HepG2 (cell line): ENCODE data around the gene SPAG7. TPM values are rescaled to one million over a fixed set of nuclear protein-coding genes. Genes with fewer than 3 reads are reported as not detected.
A peak's percentile ranks its signal among the peaks of the same experiment; 100 is the strongest.

ENCODE experiments used
- ARID2 ChIP-seq: sonication (generic); formaldehyde crosslinking; IDR thresholded peaks from 2 replicates; pipeline ENCODE4 v1.8.1; 2022; ENCODE audit warnings: mild to moderate bottlenecking, missing genetic modification reagents, borderline replicate concordance
- CENPX ChIP-seq: sonication (generic); formaldehyde crosslinking; IDR thresholded peaks from 2 replicates; pipeline ENCODE4 v1.9.0; 2021; ENCODE audit warnings: mild to moderate bottlenecking, missing genetic modification reagents, moderate library complexity
- ESRRA ChIP-seq: sonication (generic); formaldehyde crosslinking; IDR thresholded peaks from 2 replicates; pipeline ENCODE4 v1.5.1; 2020; ENCODE audit warnings: mild to moderate bottlenecking, low read depth, missing genetic modification reagents
- FOXK1 ChIP-seq: sonication (generic); formaldehyde crosslinking; IDR thresholded peaks from 2 replicates; pipeline ENCODE4 v1.4.0; 2020; ENCODE audit warnings: low read depth, missing genetic modification reagents, borderline replicate concordance
- NCOA2 ChIP-seq: sonication (generic); formaldehyde crosslinking; IDR thresholded peaks from 2 replicates; pipeline ENCODE4 v1.8.0; 2022; ENCODE audit warnings: inconsistent platforms
- NCOA5 ChIP-seq: sonication (generic); formaldehyde crosslinking; IDR thresholded peaks from 2 replicates; pipeline ENCODE4 v1.4.0; 2020; ENCODE audit warnings: missing genetic modification reagents
- PAX8 ChIP-seq: sonication (generic); formaldehyde crosslinking; IDR thresholded peaks from 2 replicates; pipeline ENCODE4 v1.8.0; 2022; ENCODE audit warnings: mild to moderate bottlenecking, missing genetic modification reagents, borderline replicate concordance
- PREB ChIP-seq: sonication (generic); formaldehyde crosslinking; IDR thresholded peaks from 2 replicates; pipeline ENCODE4 v1.4.0; 2020; ENCODE audit warnings: missing genetic modification reagents
- RFXANK ChIP-seq: IDR thresholded peaks from 2 replicates; pipeline ENCODE4 v1.6.1; 2016
- TFDP2 ChIP-seq: sonication (generic); formaldehyde crosslinking; IDR thresholded peaks from 2 replicates; pipeline ENCODE4 v1.4.0; 2020; ENCODE audit warnings: missing genetic modification reagents
- TMF1 ChIP-seq: sonication (generic); formaldehyde crosslinking; IDR thresholded peaks from 2 replicates; pipeline ENCODE4 v1.8.1; 2022; ENCODE audit warnings: low read depth, missing genetic modification reagents
- ZHX1 ChIP-seq: sonication (generic); formaldehyde crosslinking; IDR thresholded peaks from 2 replicates; pipeline ENCODE4 v1.8.1; 2022; ENCODE audit warnings: low read depth, mild to moderate bottlenecking, missing genetic modification reagents
- ZMYM2 ChIP-seq: sonication (generic); formaldehyde crosslinking; IDR thresholded peaks from 2 replicates; pipeline ENCODE4 v1.8.0; 2022; ENCODE audit warnings: mild to moderate bottlenecking, missing genetic modification reagents
- ZNF142 ChIP-seq: sonication (generic); formaldehyde crosslinking; IDR thresholded peaks from 2 replicates; pipeline ENCODE4 v1.4.0; 2020; ENCODE audit warnings: missing genetic modification reagents
- ZNF484 ChIP-seq: sonication (generic); formaldehyde crosslinking; IDR thresholded peaks from 2 replicates; pipeline ENCODE4 v1.5.1; 2020; ENCODE audit warnings: mild to moderate bottlenecking, low read depth, missing genetic modification reagents, borderline replicate concordance
- ZSCAN25 ChIP-seq: sonication (generic); formaldehyde crosslinking; IDR thresholded peaks from 2 replicates; pipeline ENCODE4 v1.8.0; 2022; ENCODE audit warnings: mild to moderate bottlenecking, missing genetic modification reagents
- polyA plus RNA-seq, 8 experiments: library from polyadenylated mRNA; depleted of rRNA in 3 of 8; stranded (reverse) in 7 of 8; unstranded in 1 of 8; fragments of >200 nt; fragmentation: Illumina TruSeq in 4 of 8; extraction: Trizol in 4 of 8; gene quantifications; 2 replicates each; pipeline versions ENCODE4 v1.2.1 to v1.2.3, GENCODE V29; 2011 to 2016; ENCODE audit warnings: low read depth in 4 of 8, missing spikeins in 1 of 8, mixed read lengths in 1 of 8; ENCODE audit not compliant: insufficient read depth in 1 of 8
- total RNA-seq, 5 experiments: library from RNA; depleted of rRNA; stranded (reverse); fragments of >200 nt; fragmentation: Illumina TruSeq; extraction: Trizol; gene quantifications; 2 replicates each; pipeline ENCODE4 v1.2.3, GENCODE V29; 2016; ENCODE audit warnings: low read depth in 1 of 5

Gene SPAG7
- total and polyA plus RNA-seq, 2 of the 13 experiments (the other 11 are each of a cell fraction or from before 2014, with no cell fraction given): 51.0 to 59.0 TPM

- TF ChIP-seq ESRRA (CRISPR knock-in tag) (no peak; the same call in 1 of the 2 replicates), ZMYM2 (peak; percentile 87), ARID2 (no peak), TFDP2 (peak; percentile 59), NCOA5 (CRISPR knock-in tag) (no peak), CENPX (CRISPR knock-in tag) (no peak), PREB (CRISPR knock-in tag) (no peak), NCOA2 (CRISPR knock-in tag) (no peak), ZNF484 (CRISPR knock-in tag) (no peak), PAX8 (CRISPR knock-in tag) (no peak), ZSCAN25 (CRISPR knock-in tag) (peak; percentile 70; the same call in 1 of the 2 replicates), FOXK1 (peak; percentile 72; the same call in 1 of the 2 replicates), ZNF142 (CRISPR knock-in tag) (peak; percentile 83), RFXANK (0 out of 2 replicates have a peak, but pooled peaks have one; percentile 37), ZHX1 (CRISPR knock-in tag) (peak; percentile 95; the same call in 1 of the 2 replicates), TMF1 (0 out of 2 replicates have a peak, but pooled peaks have one; percentile 41)
These were observed 19.5 kb upstream of the SPAG7 start, which contains the start of gene CAMTA2 (continued) for GRCh38 chr17:4986951-4987766.
